ENCODE measurements around the gene SUOX.

GRCh38 chr12:55965941-55966407, 31.1 kb upstream of the SUOX start, which contains the start of gene PMEL:
- TF ChIP-seq POLR2A (IDR thresholded peaks at IDR 0.05), result no peak
- TF ChIP-seq, protein P1, sequence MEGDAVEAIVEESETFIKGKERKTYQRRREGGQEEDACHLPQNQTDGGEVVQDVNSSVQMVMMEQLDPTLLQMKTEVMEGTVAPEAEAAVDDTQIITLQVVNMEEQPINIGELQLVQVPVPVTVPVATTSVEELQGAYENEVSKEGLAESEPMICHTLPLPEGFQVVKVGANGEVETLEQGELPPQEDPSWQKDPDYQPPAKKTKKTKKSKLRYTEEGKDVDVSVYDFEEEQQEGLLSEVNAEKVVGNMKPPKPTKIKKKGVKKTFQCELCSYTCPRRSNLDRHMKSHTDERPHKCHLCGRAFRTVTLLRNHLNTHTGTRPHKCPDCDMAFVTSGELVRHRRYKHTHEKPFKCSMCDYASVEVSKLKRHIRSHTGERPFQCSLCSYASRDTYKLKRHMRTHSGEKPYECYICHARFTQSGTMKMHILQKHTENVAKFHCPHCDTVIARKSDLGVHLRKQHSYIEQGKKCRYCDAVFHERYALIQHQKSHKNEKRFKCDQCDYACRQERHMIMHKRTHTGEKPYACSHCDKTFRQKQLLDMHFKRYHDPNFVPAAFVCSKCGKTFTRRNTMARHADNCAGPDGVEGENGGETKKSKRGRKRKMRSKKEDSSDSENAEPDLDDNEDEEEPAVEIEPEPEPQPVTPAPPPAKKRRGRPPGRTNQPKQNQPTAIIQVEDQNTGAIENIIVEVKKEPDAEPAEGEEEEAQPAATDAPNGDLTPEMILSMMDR (IDR thresholded peaks at IDR 0.05), result no peak

All from body of pancreas (tissue), 4 donors.